Stimulated activated CD8-positive, alpha-beta memory T cell treated with anti-CD3 and anti-CD28 coated beads, Interleukin-12 subunit alpha, Interleukin-12 subunit beta, amount 100 ng/mL, for 24 hours (primary cell): ENCODE measurements around the gene MTHFD1L.
A peak's percentile ranks its signal among the peaks of the same experiment; 100 is the strongest.
"Not testable (repeated sequence)": the region's sequence is repeated elsewhere in the genome, so short reads cannot be mapped to it uniquely, and the experiment has no call there.

Experiments used
- DNase-seq: peaks from one replicate; pipeline ENCODE4 v3.0.0-alpha.2; 2020; ENCODE audit errors: extremely low read depth

MTHFD1L gene

DNA sequence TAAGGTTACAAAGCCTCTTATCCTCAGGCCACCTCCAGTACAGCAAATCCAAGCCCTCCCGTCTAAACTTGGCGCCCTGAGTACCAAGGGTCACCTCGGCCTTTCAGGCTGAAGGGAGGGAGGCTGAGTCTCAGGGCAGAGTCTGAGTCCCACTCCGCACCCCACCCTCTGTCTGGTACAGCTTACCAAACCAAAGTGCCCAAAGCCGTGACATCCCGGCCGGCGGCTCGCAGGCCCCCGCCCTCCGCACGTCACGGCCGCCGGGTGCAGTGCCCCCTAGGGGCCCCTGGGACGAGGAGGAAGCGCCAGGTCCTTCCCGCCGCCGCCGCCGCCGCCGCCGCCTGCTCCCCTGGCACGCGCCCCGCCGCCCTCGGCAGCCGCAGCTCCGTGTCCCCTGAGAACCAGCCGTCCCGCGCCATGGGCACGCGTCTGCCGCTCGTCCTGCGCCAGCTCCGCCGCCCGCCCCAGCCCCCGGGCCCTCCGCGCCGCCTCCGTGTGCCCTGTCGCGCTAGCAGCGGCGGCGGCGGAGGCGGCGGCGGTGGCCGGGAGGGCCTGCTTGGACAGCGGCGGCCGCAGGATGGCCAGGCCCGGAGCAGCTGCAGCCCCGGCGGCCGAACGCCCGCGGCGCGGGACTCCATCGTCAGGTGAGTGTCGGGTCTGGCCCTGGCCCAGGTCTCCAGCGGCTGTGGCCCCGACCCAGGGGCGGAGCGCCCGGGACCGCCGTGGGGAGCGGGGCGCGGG is at the start of gene MTHFD1L:
MTHFD1L (plus strand) TSS at position 297 of the 741 bp plus-strand sequence; CDS start at position 418, 121 bp downstream.
- peak; percentile 49 for DNase-seq

DNA sequence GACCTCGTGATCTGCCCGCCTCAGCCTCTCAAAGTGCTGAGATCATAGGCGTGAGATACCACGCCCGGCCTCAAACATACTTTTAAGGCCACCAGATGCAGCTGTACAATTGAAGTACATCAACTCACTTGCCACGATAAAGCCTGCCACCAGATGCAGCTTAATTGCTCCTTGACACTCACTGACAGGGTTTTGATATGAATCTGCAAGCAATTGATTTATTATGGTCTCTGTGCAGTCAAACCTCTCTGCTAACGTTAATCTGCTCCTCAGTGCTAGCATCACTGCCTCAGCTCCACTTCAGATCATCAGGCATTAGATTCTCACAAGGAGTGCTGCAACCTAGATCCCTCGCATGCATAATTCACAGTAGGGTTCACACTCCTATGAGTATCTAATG is 48.9 kb upstream of the MTHFD1L start:
- not testable (repeated sequence) for DNase-seq

GRCh38 chr6:150822932-150823331 is 42.6 kb upstream of the MTHFD1L start:
- no peak for DNase-seq

- no peak for DNase-seq
Observed at GRCh38 chr6:150826788-150827187, 38.7 kb upstream of the MTHFD1L start.

DNA sequence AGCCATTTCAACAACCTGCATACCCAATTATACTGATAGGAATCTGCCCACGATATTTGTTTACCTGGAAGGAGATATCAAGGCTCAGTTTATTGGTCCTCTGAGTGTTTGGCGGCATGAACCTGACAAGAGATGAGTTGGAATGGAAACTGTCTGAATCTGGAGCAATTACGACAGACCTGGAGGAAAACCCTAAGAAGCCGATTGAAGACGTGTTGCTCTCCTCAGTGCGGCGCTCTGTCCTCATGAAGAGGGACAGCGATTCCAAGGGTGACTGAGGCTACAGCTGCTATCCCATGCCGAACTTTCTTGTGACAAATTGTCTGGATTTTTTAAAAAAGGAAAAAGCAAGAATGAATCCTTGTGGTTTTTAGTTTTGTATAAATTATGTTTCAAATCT is 37.4 kb upstream of the MTHFD1L start:
- not testable (repeated sequence) for DNase-seq

DNA sequence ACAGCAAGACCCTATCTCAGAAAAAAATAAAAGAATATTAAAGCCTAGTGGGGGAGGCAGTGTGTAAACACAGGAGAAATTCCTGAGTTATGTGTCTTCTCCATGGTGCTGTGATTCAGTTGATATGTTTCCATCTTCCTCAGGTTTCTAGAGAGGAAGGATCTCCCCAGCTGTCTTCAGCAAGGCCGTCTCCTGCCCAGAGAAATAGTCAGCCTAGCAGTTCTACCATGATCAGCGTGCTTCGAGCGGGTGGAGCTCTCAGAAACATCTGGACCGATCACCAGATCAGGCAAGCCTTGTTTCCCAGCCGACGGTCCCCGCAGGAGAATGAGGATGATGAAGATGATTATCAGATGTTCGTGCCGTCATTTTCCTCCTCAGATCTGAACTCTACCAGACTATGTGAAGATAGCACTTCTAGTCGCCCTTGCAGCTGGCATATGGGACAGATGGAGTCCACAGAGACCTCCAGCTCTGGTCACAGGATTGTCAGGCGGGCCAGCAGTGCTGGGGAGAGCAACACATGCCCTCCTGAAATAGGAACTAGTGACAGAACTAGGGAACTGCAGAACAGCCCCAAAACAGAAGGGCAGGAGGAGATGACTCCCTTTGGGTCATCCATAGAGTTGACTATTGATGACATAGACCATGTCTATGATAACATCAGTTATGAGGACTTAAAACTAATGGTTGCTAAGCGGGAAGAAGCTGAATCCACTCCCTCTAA is 34.9 kb upstream of the MTHFD1L start:
- no peak for DNase-seq

GRCh38 chr6:150831577-150831976 is 33.9 kb upstream of the MTHFD1L start:
- no peak for DNase-seq

GRCh38 chr6:150835620-150836019 is 29.9 kb upstream of the MTHFD1L start:
- no peak for DNase-seq

DNA sequence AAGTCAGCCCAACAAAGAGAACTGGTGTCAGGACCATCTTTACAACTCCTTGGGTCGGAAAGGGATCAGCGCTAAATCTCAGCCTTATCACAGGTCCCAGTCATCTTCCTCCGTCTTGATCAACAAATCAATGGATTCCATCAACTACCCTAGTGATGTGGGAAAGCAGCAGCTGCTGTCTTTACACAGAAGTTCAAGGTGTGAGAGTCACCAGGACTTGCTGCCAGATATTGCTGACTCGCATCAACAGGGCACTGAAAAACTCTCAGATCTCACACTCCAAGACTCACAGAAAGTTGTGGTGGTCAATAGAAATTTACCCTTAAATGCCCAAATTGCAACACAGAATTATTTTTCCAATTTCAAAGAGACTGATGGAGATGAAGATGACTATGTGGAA is 25.3 kb upstream of the MTHFD1L start:
- no peak for DNase-seq

- DNase-seq: no peak
Observed at GRCh38 chr6:150841189-150841588, 24.3 kb upstream of the MTHFD1L start.

DNA sequence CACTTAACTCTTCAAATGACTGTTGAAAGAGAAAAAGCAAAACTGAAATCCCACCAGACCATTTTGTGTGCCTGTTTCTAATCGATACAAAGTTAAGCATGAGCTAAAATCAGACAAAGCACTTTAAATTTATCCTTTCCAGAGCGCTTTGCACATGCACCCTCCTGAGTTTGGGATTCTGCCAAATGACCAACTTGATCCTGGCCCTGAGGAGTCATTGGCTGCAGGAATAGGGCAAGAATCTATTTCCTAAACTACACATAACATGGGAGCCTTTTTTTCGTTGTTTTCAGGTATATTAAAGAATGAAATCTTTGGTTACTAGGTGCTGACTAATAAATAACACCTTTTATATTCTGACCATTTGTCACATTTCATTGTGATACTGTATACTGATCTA is 23.8 kb upstream of the MTHFD1L start:
- no peak for DNase-seq

DNA sequence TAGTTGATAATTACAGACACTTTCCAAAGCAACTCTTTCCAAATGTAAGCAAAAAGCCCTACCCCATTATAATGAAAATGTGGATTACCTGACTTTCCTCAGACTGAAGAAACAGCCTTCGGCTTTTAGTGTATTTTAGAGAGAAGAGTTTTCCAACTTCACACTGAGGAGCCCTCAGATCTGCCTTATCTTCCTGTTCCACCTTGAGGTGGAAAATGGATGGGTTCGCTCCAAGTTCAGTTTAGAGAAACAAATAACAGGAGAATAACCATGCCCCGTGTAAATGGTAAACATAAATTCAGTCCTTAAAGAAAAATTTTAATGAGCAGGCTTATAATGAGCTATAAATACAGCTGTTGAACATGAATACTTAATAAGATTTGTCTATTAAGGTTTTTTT is 21.1 kb upstream of the MTHFD1L start:
- DNase-seq: no peak

GRCh38 chr6:150846641-150847040 is 18.9 kb upstream of the MTHFD1L start:
- no peak for DNase-seq

DNA sequence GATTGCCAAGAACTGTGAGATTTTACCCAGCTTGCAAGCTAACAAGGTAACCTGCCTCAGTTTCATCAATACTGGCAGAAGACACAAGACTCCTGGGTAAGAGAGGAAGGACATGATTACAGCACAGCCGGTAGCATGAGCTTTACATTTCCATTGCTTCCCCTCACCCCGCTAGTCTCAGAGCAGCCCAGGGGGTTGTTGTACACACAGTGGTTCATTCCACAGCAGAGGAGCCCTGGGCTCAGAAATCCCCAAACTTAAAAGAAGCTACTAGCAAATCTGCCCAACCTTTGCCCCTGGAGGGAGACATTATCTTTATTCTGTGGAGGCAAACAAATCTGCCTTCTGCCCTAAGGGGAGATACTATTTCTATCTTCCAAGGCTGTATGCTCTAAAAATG is 17.1 kb upstream of the MTHFD1L start:
- no peak for DNase-seq

- DNase-seq: not testable (repeated sequence)
Observed at GRCh38 chr6:150854392-150854791, 11.1 kb upstream of the MTHFD1L start.

DNA sequence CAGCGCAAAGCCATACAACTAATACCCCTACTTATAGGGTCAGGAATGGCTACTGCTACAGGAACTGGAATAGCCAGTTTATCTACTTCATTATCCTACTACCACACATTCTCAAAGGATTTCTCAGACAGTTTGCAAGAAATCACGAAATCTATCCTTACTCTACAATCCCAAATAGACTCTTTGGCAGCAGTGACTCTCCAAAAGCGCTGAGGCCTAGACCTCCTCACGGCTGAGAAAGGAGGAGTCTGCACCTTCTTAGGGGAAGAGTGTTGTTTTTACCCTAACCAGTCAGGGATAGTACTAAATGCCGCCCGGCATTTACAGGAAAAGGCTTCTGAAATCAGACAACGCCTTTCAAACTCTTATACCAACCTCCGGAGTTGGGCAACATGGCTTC is 10.3 kb upstream of the MTHFD1L start:
- not testable (repeated sequence) for DNase-seq

- no peak for DNase-seq
Observed at GRCh38 chr6:150857062-150857944, 8.2 kb upstream of the MTHFD1L start.

DNA sequence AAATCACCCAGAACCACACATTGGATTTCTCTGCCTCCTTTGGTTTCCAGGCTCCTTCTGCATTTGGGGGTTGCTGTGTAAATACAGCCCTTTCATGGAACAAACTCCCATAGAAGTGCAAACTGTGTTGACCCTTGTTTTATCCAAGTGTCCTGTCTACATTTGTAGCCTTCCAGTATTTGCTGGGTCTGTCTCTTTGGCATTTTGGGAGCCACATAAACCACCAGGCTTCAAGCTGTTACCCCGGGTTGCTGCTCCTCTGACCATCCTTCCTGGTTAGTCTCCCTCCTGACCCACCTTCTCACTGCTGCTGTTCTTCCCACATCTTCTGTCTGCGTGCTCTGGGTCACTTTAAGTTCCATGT is 7.6 kb upstream of the MTHFD1L start:
- no peak for DNase-seq

DNA sequence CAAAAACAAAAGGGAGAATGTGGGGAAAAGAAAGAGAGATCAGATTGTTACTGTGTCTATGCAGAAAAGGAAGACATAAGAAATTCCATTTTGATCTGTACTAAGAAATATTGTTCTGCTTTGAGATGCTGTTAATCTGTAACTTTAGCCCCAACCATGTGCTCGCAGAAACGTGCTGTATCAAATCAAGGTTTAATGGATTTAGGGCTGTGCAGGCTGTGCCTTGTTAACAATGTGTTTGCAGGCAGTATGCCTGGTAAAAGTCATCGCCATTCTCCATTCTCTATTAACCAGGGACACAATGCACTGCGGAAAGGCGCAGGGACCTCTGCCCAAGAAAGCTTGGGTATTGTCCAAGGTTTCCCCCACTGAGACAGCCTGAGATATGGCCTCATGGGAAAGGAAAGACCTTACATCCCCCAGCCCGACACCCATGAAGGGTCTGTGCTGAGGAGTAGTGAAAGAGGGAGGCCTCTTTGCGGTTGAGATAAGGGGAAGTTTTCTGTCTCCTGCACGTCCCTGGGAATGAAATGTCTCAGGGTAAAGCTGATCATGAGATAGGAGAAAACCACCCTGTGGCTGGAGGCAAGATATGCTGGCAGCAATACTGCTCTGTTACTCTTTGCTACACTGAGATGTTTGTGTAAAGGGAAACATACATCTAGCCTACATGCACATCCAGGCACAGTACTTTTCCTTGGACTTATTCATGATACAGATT is 3.9 kb upstream of the MTHFD1L start:
- DNase-seq: not testable (repeated sequence)

GRCh38 chr6:150863213-150863928 is 2.1 kb upstream of the MTHFD1L start:
- DNase-seq: no peak

- no peak for DNase-seq
Observed at GRCh38 chr6:150865043-150865405, 478 bp upstream of the MTHFD1L start.
